Measurements from ENCODE around the gene PGRMC2.
"Not testable (repeated sequence)": the region's sequence is repeated elsewhere in the genome, so short reads cannot be mapped to it uniquely, and the experiment has no call there.

The PGRMC2 gene

DNA sequence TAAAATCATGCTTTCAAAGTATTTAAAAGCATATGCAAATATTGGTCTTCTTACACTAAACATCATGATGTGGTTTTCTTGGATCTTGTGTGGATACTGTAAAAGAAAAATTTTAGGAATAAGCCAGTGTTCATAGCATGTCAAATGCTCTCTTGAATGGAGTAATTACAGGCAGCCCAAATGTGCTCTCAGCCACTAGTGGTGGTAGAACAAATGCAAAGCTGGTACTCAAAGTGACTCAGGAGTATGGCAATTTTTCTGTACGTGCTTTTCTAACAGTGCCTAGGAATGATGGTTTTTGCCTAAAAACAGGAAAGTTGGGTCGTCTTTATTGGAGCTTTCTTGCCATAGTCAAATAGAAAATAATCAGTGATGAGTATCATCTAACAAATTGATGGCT is 19.9 kb downstream of the PGRMC2 start:
- no peak for DNase-seq (ENCODE audit: low read depth)

DNA sequence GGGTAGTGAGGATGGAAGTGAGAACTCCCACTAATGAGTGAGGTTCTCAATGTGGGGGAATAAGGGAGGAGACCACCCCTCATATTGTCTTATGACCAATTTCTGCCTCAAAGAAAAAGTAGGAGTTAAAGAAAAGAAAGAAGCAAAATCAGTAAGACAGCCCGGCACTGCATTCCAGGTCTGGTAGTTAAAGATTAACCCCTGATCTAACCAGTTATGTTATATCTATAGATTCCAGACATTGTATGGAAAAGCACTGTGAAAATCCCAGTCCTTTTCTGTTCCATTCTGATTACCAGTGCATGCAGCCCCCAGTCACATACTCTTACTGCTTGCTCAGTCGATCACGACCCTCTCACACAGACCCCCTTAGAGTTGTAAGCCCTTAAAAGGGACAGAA is 20.4 kb downstream of the PGRMC2 start:
- DNase-seq (ENCODE audit: low read depth): not testable (repeated sequence)

DNA sequence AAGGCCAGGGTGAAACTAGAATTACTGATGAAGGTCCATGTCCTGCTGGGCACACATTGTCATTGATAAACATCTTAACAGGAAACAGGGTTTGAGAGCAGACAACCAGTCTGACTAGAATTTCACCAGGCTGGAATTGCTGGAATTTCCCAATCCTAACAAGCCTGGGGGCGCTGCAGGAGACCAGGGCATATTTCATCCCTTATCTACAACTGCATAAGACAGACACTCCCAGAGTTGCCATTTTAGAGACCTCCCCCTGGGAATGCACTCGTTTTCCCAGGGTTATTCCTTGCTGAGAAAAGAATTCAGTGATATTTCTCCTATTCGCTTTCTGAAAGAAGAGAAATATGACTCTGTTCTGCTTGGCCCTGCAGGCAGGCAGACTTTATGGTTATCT is 22.1 kb downstream of the PGRMC2 start:
- DNase-seq (ENCODE audit: low read depth): not testable (repeated sequence)

DNA sequence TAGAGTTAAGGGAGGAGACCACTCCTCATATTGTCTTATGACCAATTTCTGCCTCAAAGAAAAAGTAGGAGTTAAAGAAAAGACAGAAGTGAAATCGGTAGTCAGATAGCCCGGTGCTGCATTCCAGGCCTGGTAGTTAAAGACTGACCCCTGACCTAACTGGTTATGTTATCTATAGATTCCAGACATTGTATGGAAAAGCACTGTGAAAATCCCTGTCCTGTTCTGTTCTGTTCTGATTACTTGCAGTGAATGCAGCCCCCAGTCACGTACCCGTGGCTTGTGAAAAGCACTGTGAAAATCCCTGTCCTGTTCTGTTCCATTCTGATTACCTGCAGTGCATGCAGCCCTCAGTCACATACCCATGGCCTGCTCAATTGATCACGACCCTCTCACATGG is 27.7 kb downstream of the PGRMC2 start:
- not testable (repeated sequence) for DNase-seq (ENCODE audit: low read depth)

DNA sequence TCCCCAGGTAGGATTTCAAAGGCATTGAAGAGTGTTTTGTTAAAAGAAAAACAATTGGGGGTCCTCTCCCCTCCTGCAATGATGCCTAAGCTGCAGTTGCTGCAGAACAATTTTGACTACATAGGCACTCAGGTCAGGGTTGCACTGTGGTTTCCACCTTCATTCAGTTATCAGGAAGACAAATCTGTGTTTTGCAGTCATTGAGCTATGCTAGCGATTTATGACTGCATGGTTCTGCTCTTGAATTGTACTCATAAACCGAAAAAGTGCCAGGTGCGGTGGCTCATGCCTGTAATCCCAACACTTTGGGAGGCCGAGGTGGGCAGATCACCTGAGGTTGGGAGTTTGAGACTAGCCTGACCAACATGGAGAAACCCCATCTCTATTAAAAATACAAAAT is 29.4 kb downstream of the PGRMC2 start:
- not testable (repeated sequence) for DNase-seq (ENCODE audit: low read depth)

DNA sequence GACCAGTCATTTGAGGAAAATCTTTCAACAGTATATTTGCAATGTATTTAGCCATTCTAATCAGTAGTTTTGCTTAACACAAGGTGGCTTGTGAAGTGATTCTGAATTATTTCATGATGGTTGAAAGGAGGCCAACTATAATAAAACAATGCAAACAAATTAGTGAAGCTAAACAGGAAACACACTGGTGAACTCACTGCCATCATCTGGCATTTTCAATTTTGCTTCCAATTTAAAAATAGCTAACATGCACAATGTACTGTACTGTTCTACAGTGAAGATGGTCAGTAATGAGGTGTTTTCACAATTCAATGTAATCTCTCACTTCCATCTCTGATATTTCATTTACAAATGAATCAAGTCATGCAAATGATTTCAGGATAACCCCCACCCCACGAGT is 31.1 kb downstream of the PGRMC2 start:
- no peak for DNase-seq (ENCODE audit: low read depth)

DNA sequence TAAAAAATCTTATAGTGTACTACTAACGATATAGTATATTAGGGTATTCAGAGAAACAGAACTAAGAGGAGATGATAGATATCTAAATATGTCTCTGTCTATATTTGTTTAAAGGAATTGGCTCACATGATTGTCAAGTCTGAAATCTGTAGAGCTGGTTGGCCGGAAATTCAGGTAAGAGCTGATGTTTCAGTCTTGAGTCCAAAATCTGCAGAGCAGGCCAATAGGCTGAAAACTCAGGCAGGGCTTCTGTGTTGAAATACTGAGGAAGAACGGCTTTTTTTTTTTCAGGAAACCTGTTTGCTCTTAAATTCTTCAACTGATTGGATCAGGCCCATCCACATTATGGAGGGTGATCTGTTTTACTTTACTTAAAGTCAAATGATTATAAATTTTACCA is 31.7 kb downstream of the PGRMC2 start:
- no peak for DNase-seq (ENCODE audit: low read depth)

DNA sequence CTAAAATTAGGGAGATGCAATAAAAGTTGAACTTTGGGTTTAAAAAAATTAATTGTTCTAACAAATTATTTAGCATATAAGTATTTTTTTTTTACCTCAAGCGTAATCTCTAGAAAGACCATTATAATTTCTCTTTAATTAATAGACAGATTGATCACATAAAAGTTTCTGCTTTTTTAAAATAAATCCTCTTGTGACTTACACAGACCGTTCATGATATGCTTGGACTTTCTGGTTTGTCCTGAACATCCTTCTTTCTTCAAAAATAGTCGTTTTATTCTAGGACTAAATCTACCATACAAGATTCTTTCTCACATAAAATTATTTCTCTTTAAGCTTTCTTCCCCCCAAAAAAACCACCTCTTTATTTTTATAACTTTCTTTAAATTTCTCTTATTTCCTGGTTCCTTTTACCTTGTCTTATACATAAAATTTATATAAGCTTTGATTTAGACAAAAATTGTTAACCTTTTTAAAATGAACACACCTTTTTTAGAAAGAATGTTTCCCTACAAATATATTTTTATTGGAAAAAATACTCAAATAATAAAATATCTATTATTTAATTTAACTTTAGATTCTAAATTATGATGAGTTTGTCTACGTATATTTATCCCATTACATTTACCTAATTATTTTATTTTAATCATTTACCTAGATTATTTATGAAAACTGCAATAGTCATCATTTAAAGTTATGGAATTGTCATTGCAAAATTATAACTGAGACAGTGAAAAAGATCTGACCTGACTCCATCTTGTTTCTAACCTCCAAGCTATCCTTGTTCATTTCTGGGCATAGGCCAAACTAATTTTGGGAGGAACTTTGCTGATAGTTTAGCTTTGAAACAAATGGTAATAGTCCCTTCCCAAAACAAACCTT is 37.6 kb downstream of the PGRMC2 start:
- no peak for DNase-seq (ENCODE audit: low read depth)

DNA sequence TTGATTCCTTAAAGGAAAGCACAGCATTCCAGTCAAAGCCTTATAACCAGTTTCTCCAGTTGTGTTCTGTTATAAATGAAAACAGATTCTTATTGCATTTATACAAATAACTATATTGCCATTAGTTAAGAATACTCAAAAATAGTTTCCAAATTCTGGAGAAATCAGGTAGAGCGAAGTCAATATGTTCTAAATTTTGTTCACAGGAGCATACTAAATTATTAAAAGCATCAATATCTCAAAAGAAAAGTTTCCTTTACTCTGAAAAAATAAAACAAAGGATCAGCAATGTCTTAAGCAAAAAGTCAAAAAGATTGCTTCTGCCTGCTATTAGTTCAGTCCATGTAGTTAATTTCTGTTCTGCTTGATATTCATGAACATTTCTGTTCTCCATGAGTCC is 39.7 kb downstream of the PGRMC2 start:
- no peak for DNase-seq (ENCODE audit: low read depth)

DNA sequence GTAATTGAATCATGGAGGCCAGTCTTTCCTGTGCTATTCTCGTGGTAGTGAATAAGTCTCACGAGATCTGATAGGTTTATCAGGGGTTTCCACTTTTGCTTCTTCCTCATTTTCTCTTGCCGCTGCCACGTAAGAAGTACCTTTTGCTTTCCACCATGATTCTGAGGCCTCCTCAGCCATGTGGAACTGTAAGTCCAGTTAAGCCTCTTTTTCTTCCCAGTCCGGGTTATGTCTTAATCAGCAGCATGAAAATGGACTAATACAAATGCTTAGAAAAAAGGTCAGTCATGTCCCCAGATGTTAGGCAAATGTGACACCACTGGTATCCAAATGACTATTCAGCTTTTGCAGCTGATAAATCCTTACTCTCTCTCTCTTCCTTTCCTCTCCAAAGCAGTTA is 42.2 kb downstream of the PGRMC2 start:
- not testable (repeated sequence) for DNase-seq (ENCODE audit: low read depth)

DNA sequence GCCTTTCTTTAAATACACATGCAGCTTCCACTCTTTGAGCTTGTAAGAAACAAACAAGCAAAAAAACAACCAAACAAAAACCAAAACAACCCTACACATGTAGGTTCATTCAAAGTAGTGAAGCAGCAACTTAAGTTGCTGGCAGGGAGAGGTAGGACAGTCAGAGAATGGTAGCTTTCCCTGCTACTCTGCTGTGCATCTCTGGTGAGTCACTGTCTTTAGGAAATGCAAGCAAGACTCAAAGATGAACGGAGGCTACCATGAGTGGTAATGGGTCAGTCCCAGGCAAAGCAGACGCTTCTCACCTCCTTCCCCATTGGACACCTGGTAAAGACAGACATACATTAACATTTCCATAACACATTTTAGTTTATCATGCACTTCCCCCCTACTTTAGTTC is 43.2 kb downstream of the PGRMC2 start:
- no peak for DNase-seq (ENCODE audit: low read depth)

DNA sequence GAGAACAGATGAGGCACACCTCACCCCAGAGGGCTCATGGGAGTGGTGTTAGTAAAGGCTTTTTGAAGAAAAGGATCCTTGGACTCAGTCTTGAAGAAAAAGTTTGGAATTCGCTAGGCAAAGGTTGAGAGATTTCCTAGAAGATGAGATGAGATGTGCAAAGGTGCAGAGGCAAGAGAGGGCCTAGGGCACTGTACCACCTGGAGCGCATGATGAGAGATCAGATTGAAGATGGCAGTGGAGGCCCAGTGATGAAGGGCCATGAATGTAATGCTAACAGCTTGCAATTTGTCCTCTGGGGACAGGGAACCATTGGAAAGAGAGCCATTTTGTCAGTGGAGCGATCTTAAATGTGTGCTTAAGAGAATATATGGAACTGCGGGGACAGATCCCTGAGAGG is 45.0 kb downstream of the PGRMC2 start:
- DNase-seq (ENCODE audit: low read depth): no peak

DNA sequence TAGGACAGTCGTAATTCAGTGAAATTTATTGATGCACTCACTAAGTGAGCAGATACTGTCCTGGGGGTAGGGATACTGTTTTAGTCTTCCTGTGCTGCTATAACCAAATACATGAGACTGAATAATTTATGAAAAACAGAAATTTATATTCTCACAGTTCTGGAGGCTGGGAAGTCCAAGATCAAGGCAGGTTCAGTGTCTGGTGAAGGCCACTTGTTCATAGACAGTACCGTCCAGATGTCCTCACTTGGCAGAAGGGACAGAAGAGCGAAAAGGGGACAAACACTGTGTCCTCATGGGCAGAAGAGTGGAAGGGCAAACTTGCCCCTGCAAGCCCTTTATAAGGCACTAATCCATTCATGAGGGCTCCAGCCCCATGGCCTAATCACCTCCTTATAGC is 45.6 kb downstream of the PGRMC2 start:
- no peak for DNase-seq (ENCODE audit: low read depth)

DNA sequence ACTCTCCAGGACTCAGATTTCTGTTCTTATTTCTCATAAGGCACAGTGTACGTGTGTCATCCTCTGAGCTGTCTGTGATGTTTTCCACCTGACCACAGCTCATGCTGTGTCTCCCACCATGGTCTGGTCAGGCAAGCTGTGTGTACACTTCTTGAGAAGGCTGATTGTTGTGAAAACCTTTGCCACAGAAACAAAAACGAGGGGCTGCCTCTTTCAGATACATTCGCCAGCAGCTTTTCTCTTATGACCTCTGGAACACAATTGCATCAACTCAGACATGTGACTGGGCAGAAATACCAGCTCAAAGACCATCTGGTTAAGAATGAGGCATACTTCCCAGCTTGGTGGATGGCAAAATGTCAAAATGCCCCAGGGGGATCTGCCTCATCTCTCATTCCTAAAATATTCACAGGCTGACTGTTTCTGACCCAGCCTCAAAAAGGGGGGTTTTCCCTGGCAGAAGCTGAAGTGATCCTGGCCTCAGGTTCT is 46.1 kb downstream of the PGRMC2 start:
- no peak for DNase-seq (ENCODE audit: low read depth)

DNA sequence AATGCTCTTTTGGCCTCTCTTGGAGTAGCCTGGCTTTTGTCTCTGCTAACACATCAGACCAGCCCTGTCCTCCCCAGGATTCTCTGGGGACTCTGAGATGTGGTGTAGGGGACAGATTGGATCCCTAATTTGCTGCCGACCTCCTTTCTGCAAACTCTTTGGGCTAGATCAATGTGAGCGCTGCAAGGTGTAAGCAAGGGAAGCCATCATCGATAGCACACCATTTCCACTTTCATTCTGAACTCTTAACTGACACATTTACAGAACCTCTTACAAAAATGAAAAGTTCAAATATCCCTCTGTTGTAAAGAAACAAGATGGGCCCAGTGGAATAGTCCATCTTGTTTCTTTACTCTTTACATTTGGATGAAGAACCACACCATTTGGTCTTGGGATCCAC is 46.6 kb downstream of the PGRMC2 start:
- no peak for DNase-seq (ENCODE audit: low read depth)

DNA sequence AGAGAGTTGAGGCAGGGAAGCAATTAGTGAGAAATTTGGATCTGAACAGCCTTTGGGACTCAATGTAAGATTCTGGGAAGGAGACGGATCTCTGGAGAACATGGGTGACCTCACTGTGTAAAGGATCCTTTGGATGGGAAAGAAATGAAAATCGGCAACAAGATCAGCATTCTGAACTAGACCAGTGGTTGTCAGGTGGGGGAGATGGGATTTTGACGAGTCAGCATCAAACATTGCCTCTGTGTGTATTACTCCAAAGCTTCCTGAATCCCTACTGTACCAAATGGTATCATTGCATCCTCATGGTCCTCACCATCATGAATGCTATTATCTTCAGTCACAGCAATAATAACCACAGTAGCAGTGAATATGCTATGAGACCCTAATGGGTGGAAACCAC is 52.8 kb downstream of the PGRMC2 start:
- no peak for DNase-seq (ENCODE audit: low read depth)

DNA sequence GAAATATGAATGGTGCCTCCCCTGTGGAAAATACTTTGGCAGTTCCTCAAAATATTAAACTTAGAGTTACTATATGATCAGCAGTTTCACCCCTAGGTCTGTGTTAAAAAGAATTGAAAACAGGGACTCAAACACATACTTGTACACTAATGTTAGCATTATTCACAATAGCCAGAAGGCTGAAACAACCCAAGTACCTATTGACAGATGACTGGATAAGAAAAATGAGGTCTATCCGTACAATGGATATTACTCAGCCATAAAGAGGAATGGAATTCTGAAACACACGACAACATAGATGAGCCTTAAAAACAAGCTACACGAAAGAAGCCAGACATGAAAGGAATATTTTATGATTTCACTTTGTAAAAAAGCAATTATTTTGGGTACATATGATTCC is 54.9 kb downstream of the PGRMC2 start:
- DNase-seq (ENCODE audit: low read depth): no peak

DNA sequence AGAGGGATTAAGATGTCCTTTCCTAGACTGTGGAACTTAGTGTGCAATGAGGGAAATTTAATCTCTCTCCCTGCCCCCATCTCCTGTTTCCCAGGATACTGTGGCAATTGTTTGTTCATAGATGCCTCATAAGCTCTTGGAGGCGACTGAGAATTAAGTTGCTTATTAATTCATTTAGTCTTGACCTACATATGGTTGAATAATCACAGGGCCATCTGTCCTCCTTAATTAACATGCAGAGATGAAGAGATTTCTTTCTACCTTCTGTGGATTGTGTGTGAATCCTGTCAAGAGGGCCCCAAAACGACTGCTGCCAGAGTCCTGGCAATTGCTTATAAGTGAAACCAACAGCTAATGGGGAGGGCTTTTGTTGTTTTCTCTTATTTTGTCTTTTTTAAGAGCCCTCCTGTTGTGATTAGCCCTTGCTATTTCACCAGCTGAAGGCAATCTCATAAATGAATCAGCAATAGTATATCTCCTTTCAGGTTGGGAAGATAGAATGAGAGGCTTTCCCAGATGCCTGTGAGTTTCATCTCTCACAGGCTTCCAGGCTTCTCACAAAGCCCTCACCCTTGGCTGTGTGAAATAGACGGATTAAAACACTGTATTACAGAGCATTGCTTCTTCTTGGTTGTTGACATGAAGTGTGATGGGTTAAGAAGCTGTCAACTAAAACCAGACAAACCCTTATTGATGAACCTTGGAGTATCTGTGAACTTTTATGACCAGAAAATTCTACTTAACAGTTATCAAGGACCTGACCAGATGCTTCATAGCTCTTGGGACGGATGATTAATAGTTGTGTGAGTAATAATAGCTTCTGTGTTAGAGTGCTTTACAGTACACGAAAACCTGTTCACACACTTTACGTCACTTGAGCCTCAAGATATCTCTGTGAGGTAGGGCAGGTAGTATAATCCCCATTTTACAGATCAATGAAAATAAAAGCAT is 58.5 kb downstream of the PGRMC2 start:
- no peak for DNase-seq (ENCODE audit: low read depth)

DNA sequence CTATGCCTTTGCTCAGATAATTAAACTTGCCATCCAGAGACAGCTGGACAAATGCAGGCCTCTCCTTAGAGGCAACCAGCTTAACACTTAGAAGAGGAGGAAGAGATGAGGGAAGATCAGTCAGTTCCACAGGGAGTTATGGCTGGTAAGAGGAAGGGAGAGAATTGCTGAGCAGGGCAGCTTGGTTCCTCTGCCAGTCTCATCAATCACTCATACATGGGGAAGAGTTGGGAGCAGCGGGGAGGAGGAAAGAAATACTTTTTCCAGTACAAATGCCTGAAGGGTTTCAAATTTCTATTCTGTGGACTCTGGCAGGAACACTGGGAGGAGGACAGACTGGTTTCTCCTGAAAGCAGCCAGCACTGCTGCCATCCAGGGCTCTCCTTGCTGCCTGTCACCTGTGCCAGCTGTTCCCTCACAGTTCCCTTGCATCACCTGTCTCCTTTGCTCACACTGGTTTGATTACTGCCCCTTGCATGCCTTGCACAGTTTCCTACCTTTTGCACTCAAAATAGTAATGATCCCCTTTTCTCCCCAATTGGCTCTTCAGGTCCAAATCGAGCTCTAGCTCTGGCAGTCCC is 59.5 kb downstream of the PGRMC2 start:
- no peak for DNase-seq (ENCODE audit: low read depth)

DNA sequence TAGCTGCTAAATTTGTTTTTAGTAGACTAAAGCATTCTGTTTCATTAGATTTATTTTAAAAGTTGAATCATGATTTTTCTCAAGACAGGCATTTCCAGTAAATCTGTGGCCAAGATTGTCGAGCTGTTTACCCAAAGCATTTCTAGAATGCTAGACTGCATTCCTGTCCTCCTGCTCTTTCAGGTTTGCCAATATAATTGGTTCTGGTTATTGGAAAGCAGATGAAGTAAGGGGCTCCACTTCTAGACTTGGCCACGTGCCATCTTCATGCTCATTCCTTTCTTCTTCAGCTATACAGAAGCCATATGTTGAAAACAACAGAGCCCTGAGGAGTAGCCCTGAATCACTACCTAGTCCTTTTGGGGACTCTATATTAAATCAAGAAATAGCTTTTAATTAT is 62.5 kb downstream of the PGRMC2 start:
- no peak for DNase-seq (ENCODE audit: low read depth)

DNA sequence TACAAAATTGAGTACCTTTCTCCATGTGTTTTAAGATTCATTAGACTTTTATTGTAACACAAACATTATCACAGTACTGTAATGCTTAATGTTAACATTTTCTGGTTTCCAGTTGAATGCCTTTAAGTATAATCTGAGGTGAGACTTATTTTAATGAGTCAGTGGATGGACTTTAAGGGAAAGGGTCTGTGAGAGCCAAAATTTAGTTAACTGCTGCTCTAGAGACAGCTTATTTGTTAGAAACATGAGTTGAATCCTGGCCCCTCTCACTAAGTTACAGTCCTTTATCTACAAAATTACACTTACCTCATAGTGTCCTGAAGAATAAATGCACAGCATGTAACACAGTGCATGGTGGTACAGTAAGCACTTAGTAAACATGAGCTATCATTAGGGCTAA is 66.0 kb downstream of the PGRMC2 start:
- DNase-seq (ENCODE audit: low read depth): no peak

All from activated gamma-delta T cell treated with anti-CD3 and anti-CD28 coated beads, Interleukin-2, amount 50 U/mL, for 16 hours (primary cell).